NCI-H345 treated with DMSO at 0.1 percent for 48 hours (cell line): ENCODE measurements around the gene PTH1R.

ENCODE experiments used
- DNase-seq: peaks from one replicate; lab custom pipeline; 2025; ENCODE audit not compliant: unreplicated experiment; lab: John Stamatoyannopoulos, UW

Gene PTH1R

GRCh38 chr3:46881596-46882376 is 4.3 kb downstream of the PTH1R start:
- DNase-seq: no peak

GRCh38 chr3:46882377-46883053 is 5.0 kb downstream of the PTH1R start:
- no peak for DNase-seq

- no peak for DNase-seq
These were observed 5.7 kb downstream of the PTH1R start for GRCh38 chr3:46883054-46883829.

GRCh38 chr3:46883830-46884185 is 6.3 kb downstream of the PTH1R start:
- no peak for DNase-seq

- DNase-seq: no peak
These were observed 6.9 kb downstream of the PTH1R start for GRCh38 chr3:46884427-46884826.

GRCh38 chr3:46884929-46885328 is 7.4 kb downstream of the PTH1R start:
- DNase-seq: no peak

- DNase-seq: no peak
These were observed 8.1 kb downstream of the PTH1R start for GRCh38 chr3:46885612-46886011.

- peak; percentile 54 for DNase-seq
These were observed 10.5 kb downstream of the PTH1R start for GRCh38 chr3:46887980-46888494.

GRCh38 chr3:46888705-46889104 is 11.2 kb downstream of the PTH1R start:
- DNase-seq: no peak

- DNase-seq: no peak
These were observed 12.0 kb downstream of the PTH1R start for GRCh38 chr3:46889381-46890110.

- DNase-seq: no peak
These were observed 12.6 kb downstream of the PTH1R start for GRCh38 chr3:46890132-46890531.

- DNase-seq: no peak
These were observed 13.6 kb downstream of the PTH1R start for GRCh38 chr3:46891132-46891531.

GRCh38 chr3:46892285-46893145 is 15.0 kb downstream of the PTH1R start:
- DNase-seq: no peak

- no peak for DNase-seq
These were observed 15.7 kb downstream of the PTH1R start for GRCh38 chr3:46893146-46893748.

GRCh38 chr3:46893763-46894162 is 16.2 kb downstream of the PTH1R start:
- no peak for DNase-seq

- no peak for DNase-seq
These were observed 16.7 kb downstream of the PTH1R start for GRCh38 chr3:46894256-46894655.

GRCh38 chr3:46895204-46895660 is 17.7 kb downstream of the PTH1R start:
- peak; percentile 5 for DNase-seq

- DNase-seq: no peak
These were observed 18.2 kb downstream of the PTH1R start for GRCh38 chr3:46895761-46896160.

- DNase-seq: no peak
These were observed 18.9 kb downstream of the PTH1R start for GRCh38 chr3:46896386-46896785.

GRCh38 chr3:46897031-46897430 is 19.5 kb downstream of the PTH1R start:
- DNase-seq: no peak
